HG03439 (cell line): ENCODE data around the gene PRM1.
A peak's percentile ranks its signal among the peaks of the same experiment; 100 is the strongest.

ENCODE experiments used
- ATAC-seq: cut with Tn5 transposase; IDR thresholded peaks from one replicate; pipeline ENCODE4 v1.9.1; 2021; ENCODE audit warnings: mild to moderate bottlenecking, moderate library complexity; ENCODE audit not compliant: unreplicated experiment

The PRM1 gene

GRCh38 chr16:11280616-11281522 is at the start of gene PRM1:
Gene PRM1 (minus strand): TSS chr16:11281330. CDS start chr16:11281238, 92 bp downstream.
- no peak for ATAC-seq

GRCh38 chr16:11330526-11331237 is 49.6 kb upstream of the PRM1 start:
- no peak for ATAC-seq

- ATAC-seq = no peak
These were observed 48.8 kb upstream of the PRM1 start for GRCh38 chr16:11329891-11330290.

GRCh38 chr16:11329071-11329491 is 48.0 kb upstream of the PRM1 start:
- no peak for ATAC-seq

GRCh38 chr16:11328172-11329070 is 47.3 kb upstream of the PRM1 start:
- ATAC-seq = peak; percentile 71

- peak; percentile 55 for ATAC-seq
These were observed 46.4 kb upstream of the PRM1 start for GRCh38 chr16:11327277-11328171.

- ATAC-seq = no peak
These were observed 45.7 kb upstream of the PRM1 start for GRCh38 chr16:11326737-11327276.

- no peak for ATAC-seq
These were observed 45.1 kb upstream of the PRM1 start for GRCh38 chr16:11326084-11326736.

- ATAC-seq = no peak
These were observed 44.4 kb upstream of the PRM1 start for GRCh38 chr16:11325404-11326083.

- no peak for ATAC-seq
These were observed 42.6 kb upstream of the PRM1 start for GRCh38 chr16:11323551-11324336.

- no peak for ATAC-seq
These were observed 41.7 kb upstream of the PRM1 start for GRCh38 chr16:11322823-11323222.

GRCh38 chr16:11321662-11322061 is 40.5 kb upstream of the PRM1 start:
- no peak for ATAC-seq

GRCh38 chr16:11320170-11320569 is 39.0 kb upstream of the PRM1 start:
- ATAC-seq = no peak

- no peak for ATAC-seq
These were observed 38.5 kb upstream of the PRM1 start for GRCh38 chr16:11319529-11320146.

GRCh38 chr16:11318817-11319216 is 37.7 kb upstream of the PRM1 start:
- no peak for ATAC-seq

GRCh38 chr16:11316331-11317015 is 35.3 kb upstream of the PRM1 start:
- no peak for ATAC-seq

GRCh38 chr16:11315510-11315909 is 34.4 kb upstream of the PRM1 start:
- no peak for ATAC-seq
